HG03342 (cell line): ENCODE data around the gene APMAP.
A peak's percentile ranks its signal among the peaks of the same experiment; 100 is the strongest.
"Not testable (repeated sequence)": the region's sequence is repeated elsewhere in the genome, so short reads cannot be mapped to it uniquely, and the experiment has no call there.

Source experiments
- ATAC-seq: cut with Tn5 transposase; IDR thresholded peaks from one replicate; pipeline ENCODE4 v1.9.1; 2021; ENCODE audit warnings: mild to moderate bottlenecking, moderate library complexity; ENCODE audit not compliant: unreplicated experiment

Gene APMAP

DNA sequence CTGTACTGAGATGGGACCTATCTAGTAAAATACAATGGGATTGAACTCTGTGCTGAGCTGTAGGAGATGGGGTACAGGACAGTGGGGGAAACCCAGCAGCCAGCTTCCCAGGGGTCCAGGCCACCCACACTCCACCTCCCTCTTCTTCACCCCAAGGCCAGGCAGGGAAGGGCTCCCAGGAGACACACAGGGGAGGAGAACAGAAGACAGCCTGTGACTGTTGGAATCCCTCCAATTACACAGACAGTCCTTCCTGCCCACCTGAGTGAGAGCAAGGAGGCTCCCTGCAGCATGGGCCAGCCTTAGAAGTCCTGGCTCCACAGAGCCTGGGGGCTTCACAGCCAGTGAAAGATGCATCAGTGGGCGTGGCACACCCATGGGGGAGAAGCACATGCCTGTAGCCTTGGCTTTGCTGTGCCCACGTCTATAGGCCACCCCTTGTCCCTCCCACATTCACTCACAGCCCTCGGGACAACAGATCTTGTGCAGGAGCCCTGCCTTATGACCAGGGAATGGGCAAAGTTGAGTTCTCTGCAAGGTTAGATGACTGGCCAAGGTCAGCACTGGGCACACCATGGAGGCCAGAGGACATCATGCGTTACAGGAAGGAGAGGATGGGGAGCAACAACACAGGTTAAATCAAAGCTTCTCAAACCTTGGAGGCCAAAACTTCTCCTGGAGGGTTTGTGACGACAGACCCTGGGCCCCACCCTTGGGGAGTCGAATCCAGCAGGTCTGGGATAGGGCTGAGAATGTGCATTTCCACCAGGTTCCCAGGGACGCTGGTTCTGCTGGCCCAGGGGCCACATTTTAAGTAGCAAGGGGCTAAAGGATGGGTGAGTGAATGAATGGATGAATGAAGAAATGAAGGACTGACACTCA is 55.8 kb downstream of the APMAP start:
- no peak for ATAC-seq

DNA sequence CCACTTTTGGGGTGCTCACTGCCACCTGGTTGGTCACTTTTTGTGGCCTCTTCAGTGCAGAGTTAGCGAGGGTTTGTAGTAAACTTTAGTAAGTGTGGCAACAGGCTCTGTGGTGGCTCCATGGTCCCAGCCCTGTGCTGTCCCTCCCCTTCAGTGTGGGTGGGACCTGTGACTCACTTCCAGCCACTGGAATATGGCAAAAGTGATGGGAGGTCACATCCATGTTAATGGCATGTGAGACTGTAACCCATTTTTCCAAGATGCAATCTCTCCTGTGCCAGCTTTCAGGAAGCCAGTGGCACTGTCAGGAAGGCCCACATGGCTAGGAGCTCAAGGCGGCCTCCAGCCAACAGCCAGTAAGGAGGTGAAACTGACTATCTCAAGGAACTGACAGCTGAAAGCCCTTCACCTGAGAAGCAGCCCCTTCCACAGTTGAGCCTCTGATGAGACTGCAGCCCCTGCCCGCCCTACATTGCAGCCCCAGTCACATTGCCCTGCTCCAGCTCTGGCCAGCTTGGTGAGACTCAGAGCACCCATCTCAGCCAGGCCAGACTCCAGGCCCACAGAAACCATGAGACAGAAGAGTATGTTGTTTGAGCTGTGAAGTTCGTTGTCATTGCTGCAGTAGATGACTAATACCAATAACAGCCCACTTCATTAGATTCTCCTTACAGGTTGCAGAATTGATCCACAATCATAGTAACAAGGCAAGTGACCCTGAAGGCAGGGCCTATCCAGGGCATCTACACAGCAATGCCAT is 56.6 kb downstream of the APMAP start:
- ATAC-seq: no peak

DNA sequence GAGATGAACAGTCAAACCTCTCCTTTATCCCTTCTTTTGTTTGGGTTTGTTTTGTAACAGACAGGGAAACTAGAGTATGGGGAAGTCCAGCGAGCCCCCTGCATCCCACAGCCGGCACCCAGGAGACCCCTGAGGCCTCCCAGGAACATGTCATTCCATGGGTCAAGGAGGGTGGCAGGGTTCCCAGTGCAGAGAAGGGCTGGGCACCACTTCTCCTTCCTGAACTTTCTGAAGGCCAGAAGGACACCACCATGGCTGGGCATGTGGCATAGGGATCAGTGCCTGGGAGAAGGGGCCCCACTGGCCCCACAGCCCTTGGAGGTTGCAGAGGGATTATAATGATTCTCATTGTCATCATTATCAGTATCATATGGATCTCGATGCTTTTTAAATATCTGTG is 57.4 kb downstream of the APMAP start:
- ATAC-seq: no peak

DNA sequence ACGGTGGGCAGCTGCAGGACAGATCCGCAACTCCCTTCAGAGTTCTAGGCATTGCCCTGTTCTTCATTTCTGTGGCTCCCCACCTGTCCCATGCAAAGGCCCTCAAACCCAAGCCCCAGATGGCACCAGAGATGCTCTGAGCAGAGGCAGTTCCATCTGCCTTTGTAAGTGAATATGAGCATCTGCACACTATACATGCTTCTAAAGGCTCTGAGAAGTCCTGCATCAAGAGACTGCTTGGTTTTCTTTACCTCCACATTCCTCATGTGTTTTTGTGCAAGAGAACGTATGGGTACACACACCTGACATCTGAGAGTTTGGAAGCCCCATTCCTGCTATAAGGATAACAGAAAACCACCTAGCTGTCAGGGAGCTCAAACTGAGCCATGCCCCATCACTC is 57.8 kb downstream of the APMAP start:
- no peak for ATAC-seq

DNA sequence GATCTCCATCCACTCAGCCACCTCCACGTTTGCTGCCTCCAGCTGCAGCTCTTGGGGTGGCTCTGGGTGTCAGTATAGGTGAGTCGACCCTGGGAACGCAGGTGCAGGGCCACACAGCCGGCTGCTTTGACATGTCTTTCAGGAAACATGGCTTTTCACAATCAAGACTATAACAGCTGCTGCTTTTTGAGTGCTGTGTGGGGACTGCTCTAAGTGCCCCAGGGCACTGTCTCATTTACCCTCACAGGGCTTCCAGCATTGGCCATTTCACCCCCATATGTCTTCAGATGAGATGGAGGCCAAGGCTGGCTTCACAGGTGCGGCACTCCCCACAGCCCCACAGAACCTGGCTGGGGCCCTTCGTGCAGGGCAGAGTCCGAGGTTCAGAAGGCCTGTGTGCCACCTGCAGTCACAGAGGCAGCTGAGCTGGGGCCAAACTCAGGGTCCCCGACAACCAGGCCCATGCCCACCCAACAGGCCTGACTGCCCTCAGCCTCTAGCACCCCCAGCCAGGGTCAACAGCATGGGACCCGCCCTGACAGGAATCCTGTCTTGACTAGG is 58.4 kb downstream of the APMAP start:
- no peak for ATAC-seq

DNA sequence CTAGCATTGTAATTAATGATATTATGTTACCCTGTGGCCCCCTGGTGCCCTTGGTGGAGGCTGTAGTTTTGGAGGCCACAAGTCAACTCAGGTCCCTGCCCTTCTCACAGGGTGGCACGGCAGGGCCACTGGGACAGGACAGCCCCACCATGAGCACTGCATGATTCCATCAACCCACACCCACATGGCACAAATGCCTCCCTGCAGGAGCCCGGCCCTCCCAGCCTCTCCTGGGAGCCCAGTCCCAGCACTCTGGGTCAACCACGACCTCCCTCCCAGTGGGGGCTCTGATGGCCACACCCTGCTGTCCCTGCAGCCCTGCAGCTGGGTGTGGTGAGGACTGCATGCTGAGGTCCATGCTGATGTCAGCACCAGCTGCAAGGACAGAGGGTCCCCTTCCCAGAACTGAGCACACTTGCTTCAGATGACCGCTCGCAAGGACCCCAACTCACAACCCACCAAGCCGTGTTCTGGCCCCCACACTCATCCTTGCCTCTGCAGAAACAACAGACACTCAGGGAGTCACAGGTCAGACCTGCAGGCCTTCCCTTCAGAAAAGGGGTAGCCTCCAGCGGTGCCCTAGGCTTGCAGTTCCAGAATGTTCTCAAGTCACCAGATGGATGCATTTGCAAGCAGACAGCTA is 59.2 kb downstream of the APMAP start:
- no peak for ATAC-seq

DNA sequence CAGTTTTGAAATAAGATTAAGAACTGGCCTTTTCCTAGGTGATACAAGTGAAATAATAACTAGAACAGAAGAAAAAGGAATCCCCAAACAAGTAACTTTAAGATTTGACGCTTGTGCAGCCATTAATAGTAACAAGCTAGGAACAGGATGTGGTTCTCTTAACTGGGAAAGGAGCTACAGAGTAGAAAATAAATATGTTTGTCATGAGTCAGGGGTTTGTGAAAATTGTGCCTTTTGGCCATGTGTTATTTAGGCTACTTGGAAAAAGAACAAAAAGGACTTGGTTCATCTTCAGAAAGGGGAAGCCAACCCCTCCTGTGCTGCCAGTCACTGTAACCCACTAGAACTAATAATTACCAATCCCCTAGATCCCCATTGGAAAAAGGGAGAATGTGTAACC is 60.7 kb downstream of the APMAP start:
- ATAC-seq: not testable (repeated sequence)

DNA sequence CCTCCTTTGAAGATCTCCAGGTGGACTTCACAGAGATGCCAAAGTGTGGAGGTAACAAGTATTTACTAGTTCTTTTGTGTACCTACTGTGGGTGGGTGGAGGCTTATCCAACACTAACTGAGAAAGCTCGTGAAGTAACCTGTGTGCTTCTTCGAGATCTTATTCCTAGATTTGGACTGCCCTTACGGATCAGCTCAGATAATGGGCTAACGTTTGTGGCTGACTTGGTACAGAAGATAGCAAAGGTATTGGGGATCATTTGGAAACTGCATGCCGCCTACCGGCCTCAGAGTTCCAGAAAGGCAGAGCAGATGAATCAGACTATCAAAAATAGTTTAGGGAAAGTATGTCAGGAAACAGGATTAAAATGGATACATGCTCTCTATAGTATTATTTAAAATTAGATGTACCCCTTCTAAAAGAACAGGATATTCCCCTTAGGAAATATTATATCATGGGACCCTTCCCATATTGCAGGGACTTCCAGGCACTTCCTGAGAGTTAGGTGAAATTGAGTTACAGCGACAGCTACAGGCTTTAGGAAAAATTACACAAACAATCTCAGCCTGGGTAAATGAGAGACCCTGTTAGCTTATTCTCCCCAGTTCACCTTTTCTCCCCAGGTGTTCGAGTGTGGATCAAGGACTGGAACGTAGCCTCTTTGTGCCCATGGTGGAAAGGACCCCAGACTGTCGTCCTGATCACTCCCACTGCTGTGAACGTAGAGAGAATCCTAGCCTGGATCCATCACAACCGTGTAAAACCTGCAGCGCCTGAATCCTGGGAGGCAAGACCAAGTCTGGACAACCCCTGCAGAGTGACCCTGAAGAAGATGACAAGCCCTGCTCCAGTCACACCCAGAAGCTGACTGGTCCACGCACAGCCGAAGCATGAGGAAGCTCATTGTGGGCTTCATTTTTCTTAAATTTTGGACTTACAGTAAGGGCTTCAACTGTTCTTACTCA is 61.5 kb downstream of the APMAP start:
- ATAC-seq: not testable (repeated sequence)

DNA sequence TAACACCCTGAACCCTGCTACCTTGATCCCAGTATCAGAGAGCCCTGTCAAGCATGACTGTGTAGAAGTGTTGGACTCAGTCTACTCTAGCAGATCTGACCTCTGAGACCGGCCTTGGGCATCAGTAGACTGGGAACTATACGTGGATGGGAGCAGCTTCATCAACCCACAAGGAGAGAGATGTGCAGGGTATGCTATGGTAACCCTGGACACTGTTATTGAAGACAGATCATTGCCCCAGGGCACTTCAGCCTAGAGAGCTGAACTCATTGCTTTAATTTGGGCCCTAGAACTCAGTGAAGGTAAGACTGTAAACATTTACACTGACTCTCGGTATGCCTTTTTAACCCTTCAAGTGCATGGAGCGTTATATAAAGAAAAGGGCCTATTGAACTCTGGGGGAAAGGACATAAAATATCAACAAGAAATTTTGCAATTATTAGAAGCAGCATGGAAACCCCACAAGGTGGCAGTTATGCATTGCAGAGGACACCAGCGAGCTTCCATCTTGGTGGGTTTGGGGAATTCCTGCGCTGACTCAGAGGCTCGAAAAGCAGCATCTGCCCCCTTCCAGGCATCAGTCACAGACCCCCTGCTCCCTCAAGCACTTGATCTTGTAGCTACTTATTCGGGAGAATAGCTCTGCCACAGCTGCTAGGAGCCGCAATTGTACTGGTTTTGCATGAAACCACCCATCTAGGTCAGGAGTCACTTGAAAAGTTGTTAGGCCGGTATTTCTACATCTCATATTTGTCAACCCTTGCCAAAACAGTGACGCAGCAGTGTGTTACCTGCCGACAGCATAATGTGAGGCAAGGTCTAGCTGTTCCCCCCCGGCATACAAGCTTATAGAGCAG is 62.5 kb downstream of the APMAP start:
- ATAC-seq: not testable (repeated sequence)

DNA sequence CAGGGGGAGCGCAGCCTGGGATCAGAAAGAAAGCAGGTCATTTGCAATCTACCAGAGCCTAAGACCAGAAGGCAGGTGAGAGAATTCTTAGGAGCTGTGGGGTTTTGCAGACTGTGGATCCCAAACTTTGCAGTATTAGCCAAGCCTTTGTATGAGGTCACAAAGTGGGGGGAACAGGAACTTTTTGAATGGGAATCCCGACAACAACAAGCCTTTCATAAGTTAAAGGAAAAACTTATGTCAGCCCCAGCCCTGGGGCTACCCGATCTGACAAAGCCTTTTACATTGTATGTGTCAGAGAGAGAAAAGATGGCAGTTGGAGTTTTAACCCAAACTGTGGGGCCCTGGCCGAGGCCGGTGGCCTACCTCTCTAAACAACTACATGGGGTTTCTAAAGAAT is 63.3 kb downstream of the APMAP start:
- not testable (repeated sequence) for ATAC-seq

DNA sequence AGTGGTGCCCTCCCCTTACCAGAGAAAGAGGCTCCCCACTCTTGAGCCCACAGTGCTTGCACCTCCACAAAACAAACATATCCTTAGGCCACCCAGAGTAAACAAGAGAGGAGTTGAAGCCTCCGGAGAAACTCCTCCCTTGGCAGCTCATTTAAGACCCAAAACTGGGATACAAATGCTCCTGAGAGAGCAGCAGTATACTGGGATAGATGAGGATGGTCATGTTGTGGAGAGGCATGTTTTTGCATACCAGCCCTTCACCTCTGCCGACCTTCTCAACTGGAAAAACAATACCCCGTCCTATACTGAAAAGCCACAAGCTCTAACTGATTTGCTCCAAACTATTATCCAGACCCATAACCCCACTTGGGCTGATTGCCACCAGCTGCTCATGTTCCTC is 71.8 kb downstream of the APMAP start:
- not testable (repeated sequence) for ATAC-seq

DNA sequence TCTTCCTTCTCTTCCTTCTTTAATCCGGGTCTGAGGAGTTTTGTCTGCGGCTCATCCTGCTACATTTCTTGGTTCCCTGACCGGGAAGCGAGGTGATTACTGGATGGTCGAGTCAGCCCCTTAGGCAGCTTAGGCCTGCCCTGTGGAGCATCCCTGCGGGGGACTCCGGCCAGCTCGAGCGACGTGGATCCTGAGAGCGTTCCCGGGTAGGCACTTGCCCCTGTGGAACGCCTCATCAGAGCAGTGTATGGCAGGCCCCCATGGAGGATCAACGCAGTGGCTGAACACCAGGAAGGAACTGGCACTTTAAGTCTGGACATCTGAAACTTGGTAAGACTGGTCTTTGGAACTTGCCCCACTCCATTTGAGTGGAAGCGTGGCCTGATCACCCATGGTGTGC is 72.9 kb downstream of the APMAP start:
- ATAC-seq: not testable (repeated sequence)

DNA sequence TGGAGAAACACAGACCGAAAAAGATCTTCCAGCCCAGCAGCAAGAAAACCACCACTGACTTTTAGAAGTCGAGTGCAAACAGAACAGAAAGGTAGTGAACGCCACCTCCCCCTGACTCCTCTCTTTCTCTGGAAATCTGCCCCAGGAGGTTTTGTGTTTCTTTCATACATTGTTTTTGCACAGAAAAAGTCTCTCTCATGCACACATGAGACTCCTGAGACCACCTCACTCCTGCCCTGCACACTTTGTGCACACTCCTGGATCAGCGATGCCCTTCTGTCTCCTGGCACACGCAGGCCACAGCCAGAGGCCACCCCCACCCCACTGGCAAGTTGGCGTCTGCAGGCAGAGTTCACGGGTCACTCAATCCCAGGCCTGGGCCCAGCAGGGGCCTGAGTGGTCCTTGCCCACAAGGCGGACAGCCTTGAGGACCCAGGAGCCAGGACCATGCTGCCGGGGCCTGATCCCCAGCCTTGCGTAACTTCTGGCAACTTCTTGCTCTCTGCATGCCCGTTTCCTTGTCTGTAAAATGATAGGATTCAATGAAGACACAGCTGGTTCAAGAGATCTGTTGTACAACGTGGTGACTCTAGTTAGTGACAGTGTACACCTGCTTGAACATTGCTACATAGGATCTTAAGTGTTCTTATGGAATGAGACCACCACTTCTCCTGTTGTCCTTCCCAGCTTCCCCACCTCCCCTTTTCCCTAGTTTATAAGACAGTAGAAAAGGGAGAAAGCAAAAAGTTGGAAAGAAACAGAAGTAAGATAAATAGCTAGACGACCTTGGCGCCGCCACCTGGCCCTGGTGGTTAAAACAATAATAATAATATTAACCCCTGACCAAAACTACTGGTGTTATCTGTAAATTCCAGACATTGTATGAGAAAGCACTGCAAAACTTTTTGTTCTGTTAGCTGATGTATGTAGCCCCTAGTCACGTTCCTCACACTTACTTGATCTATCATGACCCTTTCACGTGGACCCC is 73.7 kb downstream of the APMAP start:
- no peak for ATAC-seq

DNA sequence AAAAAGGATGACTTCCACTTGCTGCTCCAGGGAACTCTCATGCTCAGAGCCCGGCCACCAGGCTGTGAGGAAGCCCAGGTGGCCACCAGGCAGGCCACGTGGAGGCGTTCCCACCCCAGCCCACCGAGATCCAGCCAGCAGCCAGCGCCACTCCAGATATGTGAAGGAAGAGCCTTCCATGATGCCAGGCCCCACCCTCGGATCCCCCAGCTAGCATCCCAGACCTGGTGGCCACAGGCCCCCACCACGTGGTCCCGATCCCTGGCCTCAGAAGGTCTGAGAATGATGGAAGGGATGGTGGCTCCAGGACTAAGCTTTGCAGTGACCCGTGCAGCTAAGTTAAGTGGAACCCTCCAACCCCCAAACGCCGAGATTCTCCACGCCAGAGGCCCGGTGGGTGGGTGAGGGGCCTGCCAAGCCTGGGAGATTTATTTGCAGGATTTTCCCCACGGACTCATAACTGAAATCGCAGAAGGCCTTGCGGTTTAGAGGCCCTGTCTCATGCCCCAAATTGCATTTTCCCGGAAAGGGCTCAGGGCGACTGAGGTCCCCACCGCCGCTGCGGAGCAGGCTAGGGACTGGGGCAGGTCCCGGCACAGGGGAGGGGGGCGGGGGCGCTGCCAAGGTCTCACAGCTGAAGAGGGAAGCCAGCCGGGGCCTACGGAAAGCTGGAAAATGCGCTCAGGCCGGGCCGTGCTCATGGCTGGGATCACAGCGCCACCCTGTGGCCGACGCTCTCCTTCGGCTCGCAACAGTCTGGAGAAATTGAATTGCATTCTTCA is 74.6 kb downstream of the APMAP start:
- ATAC-seq: peak; percentile 56

DNA sequence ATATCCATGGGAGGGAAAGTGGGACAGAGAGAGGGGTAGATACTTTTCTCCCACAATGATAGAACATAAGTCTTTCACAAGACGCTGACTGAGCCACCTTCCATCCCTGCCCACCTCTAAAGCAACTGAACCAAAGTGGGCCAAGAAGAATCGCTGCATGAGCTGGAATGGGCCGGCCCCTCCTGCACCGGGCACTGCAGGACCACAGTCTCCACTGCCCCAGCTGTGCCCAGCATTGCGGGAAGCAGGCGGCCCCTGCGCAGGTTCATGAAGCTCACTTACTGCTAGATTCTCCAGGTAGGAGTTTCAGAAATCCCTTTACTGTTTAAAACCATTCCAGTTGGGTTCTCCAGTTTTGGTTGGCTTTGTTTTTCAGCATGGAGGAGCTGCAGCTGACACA is 75.5 kb downstream of the APMAP start:
- ATAC-seq: no peak

DNA sequence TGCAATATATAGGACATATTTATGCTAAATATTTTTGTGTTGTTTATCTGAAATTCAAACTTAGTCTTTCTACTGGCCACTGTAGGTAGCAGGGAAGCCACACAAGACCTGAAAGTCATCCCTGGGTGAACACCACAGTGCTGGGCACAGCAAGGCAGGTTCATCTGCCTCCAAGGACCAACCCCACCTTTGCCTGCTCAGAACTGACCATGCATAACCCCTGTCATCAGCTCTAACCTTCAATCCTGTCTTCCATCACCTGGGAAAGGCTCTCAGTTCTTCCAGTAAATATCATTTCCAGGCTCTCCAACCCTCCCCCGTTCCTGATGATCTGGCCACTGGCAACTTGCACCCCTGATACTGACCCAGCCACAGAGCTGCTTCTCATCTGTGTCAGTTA is 76.1 kb downstream of the APMAP start:
- ATAC-seq: no peak

DNA sequence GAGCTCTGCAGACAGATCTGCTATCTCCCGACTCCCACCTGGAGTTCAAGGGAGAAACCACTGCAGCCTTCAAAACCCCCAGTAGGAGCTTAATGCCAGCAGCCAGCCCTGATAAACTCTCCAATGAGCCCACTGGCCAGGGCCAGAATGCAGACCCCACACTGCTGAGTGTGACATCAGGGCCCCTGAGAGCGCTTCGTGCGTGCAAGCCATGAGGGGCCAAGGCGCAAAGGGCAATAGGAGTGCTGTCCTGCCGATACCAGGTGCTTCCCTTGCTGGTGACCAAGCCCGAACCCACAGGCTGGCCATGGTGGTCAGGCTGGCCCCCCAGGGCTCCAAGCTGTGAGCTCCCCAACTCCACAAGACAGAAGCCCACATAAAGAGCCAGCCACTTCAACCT is 76.7 kb downstream of the APMAP start:
- no peak for ATAC-seq
